Dedifferentiated amniotic fluid mesenchymal stem cell (primary cell): ENCODE results near the gene BAK1.
"Not testable (repeated sequence)": the region's sequence is repeated elsewhere in the genome, so short reads cannot be mapped to it uniquely, and the experiment has no call there.

Experiments used
- DNase-seq: peaks from one replicate; pipeline ENCODE4 v3.0.0-alpha.2; 2016; ENCODE audit errors: extremely low spot score

The BAK1 gene

DNA sequence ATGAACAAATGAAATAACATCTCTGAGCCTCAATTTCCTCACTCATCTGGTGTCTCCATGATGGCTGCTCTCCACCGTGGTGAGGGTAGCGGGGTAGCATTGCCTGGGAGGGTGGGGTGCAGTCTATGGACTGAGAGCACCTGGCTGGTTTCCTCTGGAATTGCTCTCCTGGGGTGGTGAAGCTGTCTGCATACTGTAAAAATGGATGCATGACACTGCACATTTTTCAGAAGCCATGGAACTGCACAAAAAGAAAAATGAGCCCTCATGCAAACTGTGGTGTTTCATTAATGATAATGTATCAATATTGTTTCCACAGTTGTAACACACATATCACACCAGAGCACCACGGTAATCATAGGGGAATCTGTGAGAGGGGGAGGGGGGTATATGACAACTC is 28.9 kb upstream of the BAK1 start:
- no peak for DNase-seq

DNA sequence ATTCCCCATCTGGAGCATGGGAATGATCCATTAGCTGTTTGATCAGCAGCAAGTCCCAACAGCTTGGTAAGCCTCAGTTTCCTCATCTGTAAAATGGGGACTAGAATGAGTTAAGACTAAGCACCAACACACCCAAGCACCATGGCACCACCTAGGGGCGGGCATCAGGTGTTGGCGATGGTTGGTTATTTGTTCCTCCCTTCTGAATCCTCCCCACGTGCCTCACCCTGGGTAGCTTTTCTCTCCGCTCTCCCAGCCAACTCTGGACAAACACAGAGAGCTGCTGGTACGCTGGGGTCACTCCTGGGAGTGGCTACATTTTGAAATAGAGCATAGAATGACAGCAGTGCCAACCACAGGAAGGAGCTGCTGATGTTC is 27.7 kb upstream of the BAK1 start:
- no peak for DNase-seq

DNA sequence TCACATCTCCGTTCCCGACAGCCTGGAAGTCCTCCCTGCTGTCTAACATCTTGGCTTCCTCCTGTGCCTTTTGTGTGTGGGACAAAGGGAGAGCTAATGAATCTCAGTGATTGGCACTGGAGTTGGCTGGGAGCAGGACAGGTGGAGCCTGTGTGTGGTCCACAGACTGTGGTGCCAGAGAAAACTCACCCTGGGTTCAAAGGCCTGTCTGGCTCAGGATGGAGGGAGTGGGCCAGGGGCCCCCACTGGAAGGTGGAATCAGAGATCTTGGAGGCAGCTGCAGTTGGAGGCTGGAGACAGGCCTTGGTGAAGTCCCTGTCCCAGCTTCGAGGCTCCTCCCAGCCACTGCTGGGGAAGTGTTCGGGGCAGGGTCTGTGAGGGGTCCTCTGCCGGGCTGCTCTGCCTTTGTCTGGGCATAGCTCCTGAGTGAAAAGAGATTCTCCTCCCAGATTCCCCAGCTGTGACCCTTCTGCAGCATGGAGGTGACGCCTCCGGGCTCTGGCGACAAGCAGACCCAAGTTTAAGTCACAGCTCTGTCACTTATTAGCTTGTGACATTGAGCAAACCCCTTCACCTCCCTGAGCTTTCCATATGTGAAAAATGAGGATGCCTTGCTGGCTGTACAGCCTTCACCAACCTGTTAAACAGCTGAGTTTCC is 27.2 kb upstream of the BAK1 start:
- DNase-seq: no peak

DNA sequence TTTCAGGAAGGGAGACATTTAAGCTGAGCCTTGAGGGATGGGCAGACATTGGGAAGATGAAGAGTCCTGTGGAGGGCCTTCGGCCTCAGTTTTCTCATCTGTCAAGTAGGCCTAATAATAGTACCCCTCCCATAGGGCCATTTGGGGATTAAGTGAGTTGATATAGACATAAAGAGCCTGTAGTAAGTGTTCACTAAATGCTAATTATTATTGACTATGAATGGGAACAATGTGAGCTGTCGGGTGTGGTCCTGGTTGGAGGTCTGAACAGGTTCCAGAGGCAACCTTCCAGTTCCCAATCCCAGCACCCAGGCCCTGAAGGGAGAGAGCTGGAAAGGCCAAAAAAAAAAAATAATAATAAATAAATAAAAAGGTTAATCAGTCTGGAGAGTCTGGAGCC is 26.6 kb upstream of the BAK1 start:
- DNase-seq: no peak

DNA sequence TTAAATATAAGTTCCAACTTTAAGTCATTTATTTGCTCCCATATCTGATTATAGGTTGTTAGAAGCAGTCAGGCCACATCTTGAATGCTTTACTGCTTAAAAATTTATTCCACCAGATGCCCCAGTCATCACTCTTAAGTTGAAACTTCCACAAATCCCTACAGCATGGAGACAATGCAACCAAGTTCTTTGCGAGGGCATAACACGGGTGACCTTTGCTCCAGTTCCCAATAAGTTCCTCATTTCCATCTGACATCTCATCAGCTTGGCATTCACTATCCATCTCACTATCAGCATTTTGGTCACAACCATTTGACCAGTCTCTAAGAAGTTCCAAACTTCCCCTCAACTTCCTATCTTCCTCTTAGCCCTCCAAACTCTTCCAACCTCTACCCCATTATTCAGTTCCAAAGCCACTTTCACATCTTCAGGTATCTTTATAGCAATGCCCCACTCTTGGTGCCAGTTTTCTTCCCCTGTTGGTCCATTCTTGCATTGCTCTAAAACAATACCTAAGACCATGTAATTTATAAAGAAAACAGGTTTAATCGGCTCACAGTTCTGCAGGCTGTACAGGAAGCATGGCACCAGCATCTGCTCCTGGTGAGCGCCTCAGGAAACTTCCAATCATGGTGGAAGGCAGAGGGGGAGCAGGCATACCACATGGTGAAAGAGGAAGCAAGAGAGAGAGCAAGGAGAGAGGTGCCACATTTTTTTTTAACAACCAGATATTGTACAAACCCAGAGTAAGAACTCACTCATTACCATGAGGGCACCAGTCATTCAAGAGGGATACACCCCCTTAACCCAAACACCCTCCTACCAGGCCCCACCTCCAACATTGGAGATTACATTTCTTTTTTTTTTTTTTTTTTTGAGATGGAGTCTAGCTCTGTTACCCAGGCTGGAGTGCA is 25.1 kb upstream of the BAK1 start:
- no peak for DNase-seq

DNA sequence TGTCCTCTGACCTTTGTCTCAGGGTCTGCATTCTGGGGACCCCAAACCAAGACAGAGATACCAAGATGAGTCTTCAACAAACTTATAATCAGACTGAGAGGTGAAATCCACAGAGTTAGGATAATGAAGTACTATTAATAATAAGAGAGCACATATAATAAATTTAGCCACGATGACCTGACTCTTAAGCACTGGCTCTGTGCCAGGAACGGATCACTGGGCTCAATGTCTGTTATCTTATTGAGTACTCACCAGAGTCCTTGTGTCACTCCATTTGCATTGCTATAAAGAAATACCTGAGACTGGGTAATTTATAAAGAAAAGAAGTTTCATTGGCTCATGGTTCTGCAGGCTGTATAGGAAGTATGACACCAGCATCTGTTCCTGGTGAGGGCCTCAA is 22.1 kb upstream of the BAK1 start:
- no peak for DNase-seq

DNA sequence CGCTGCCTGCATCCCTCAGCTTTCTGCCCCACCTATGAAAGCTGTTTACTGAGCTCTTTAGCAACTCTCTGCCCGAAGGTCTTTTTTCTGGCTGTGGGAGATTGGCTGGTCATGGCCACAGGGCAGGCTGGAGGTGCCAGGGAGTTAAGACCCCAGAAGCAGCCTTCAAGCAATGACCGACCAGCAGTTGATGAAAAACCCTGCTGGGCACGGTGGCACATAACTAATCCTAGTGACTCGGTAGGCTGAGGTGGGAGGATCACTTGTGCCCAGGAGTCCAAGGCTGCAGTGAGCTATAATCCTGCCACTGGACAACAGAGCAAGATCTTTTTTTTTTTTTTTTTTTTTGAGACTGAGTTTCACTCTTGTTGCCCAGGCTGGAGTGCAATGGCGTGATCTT is 20.7 kb upstream of the BAK1 start:
- DNase-seq: no peak

DNA sequence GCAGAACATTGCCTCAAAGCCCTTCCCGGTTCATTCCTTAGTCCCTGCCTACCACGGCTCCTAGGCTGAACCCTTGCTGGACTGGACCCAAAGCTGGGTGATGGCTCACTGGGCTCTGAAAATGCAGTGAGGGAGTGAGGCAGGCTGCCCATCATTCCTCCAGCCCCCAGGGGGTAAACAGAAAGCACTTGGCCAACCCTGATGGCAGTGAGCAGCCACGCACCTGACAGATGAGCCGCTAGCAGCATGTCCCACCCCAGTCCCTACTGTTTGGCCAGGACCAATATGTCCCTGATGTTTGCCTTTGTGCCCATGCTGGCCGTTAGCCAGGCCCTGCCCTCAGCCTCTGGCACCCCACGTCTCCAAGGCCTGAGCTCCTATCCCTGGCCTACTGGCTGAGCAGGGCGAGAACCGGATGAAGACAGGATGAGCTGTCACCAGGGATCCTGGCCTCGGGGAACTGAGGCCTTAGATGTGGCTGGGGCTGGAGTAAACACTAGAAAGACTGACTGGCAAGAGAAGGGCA is 19.4 kb upstream of the BAK1 start:
- DNase-seq: no peak

DNA sequence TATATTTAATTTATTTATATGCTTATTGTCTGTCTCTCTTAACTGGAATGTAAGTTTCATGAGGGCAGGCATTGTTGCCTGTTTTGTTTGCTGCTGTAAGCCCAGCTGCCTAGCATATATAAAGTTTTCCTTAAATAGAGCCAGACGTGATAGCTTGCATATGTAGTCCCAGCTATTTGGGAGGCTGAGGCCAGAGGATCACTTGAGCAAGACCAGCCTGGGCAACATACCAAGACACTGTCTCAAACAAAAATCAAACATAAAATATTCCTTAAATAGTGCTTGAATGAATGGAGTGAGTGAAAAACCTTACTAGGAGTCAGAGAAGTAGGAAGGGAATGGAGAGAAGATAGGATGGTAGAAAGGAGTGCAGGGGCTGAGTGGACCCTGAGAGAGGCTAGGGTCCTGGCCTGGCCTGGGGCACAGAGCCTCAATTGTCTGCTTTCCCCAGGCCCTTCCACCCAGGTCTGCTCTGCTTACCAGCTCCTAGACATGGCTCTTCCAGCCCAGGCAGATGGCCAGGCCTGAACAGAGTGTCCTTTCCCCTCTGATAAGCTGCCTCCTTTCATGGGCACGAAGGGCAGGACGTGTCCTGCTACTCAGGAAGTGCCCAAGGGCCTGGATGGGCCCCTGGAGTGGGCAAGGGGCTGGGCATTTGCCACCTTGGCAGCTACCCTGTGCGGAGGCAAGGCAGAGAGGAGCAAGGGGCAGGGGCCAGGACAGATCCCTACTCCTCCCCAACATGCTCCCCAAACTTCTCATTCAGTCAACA is 17.7 kb upstream of the BAK1 start:
- DNase-seq: no peak

DNA sequence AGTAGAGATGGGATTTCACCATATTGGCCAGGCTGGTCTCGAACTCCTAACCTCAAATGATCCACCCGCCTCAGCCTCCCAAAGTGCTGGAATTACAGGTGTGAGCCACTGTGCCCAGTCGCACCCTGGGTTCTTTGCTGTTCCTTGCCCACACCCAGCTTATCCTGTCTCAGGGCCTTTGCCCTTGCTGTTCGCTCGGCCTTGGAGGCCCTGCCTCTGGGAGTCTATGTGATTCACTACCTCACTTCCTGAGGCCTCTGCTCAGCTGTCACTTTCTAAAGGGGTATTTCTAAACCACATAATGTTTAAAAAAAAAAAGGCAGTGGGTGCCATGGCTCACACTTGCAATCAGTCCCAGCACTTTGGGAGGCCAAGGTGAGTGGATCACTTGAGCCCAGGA is 16.8 kb upstream of the BAK1 start:
- not testable (repeated sequence) for DNase-seq

DNA sequence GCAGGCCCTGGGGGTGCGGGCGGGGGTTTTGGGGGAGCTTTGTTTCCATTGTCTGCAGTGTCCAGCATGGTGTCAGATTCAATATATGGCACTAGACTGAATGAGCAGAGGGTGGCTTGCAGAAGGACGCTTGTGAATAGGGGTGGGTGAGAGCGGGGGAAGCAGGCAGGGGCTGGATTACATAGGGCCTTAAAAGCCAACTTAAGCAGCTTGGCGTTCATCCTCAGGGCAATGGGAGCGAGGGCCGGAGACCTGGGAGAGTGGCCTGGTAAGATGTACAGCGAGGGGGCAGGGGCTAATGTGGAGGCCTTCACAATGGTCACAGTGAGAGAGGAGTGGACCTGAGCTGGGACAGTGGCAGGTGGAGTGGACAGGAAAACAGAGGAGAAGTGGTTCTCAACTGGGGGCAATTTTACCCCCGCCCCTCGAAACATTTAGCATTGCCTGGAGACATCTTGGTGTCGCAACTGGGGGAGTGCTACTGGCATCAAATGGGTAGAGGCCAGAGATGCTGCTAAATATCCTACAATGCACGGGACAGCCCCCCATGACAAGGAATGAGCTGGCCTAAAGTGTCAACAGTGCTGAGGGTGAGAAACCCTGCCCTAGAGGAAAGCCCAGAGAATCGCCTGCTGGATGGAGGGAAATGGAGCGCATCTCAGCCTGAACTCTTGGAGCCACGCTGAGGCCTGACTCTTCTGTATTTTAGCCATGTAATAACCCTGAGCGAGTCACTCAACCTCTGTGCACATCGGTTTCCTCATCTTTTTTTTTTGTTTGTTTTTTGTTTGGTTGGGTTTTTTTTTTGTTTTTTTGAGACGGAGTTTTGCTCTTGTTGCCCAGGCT is 15.1 kb upstream of the BAK1 start:
- DNase-seq: no peak

DNA sequence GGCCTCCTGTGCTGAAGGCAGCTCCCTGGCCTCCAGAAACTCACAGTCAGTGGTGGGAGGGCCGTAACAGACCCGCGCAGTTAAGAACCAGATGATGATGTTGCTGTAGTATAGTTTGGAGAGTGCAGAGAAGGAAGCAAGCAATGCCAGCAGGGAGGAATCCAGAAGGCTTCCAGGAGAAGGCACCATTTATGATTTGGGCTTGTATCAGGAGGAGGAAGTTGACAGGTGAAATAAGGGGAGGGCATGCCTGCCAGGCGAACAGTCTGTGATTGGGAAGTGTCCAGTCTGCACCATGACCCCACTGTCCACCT is 13.3 kb upstream of the BAK1 start:
- no peak for DNase-seq

DNA sequence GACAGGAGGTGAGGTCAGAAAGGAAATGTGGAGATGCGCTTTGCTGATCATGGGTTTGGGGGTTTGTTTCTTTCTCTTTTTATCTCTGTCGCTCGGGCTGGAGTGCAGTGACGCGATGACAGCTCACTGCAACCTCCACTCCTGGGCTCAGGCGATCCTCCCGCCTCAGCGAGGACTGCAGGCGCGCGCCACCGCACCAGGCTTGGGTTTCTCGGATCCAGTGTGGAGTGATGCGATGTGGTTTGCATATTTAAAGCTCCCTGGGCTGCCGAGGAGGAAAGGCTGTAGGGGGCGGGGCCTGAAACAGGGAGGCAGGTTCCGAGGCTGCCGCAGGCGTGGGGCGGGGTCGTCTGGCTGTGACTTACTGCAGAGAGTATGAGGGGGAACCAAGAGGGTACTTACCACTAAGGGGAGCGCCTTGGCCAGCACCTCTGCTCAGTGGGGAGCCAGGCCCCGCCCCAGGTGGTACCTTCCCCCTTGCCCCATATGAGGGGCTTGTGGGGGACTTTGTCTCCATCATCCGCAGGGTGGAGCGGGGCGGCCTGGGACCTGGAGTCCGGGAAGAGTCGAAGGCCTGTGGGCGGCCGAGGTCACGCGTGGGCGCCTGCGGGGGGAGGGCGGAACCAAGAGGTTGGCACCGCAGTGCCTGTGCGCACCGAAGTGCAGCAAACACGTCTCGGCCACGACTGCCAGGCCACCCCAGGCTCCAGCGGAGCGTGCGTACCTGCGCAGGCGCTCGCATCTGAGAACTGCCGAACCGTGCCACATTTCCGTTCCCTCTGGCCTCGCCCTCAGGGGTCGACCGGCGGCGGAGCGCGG is 12.7 kb upstream of the BAK1 start:
- no peak for DNase-seq

DNA sequence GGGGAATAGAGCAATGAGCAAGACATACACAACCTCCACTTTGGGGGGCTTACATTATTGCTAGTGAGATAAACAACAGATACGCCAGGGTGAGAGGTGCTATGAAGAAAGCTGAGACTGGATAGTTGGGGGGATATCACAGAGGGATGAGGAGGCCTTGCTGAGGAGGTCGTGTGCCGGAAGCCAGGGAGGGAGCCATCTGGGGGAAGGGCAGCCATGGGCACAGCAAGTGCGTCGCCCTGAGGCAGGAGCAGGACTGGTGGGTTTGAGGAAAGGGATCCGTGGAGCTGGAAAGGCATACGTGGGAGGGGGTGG is 12.2 kb upstream of the BAK1 start:
- no peak for DNase-seq

DNA sequence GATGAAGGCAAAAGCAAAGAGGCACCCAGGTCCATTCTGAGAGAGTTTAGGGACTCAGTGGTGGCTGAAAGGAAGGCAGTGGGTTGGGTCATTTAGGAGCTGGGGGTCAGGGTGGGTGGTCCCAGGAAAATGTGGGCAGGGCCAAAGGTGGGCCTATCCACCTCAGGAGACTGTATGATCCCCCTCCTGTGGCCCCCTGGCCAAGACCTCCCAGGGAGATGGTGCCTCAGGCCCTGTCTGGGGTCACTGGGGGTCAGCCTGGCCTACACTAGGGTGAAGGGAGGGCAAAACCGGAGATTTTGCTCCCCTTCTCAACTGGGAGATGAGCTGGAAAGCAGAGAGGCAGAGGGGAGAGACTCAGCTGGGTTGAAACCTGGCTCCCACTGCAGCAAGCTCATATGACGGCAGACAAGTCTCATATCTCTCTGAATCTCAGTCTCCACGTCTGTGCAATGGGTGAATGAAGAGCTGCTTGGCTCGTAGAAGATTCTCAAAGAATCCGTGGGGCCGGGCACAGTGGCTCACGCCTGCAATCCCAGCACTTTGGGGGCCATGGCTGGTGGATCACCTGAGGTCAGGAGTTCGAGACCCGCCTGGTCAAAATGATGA is 11.5 kb upstream of the BAK1 start:
- no peak for DNase-seq

DNA sequence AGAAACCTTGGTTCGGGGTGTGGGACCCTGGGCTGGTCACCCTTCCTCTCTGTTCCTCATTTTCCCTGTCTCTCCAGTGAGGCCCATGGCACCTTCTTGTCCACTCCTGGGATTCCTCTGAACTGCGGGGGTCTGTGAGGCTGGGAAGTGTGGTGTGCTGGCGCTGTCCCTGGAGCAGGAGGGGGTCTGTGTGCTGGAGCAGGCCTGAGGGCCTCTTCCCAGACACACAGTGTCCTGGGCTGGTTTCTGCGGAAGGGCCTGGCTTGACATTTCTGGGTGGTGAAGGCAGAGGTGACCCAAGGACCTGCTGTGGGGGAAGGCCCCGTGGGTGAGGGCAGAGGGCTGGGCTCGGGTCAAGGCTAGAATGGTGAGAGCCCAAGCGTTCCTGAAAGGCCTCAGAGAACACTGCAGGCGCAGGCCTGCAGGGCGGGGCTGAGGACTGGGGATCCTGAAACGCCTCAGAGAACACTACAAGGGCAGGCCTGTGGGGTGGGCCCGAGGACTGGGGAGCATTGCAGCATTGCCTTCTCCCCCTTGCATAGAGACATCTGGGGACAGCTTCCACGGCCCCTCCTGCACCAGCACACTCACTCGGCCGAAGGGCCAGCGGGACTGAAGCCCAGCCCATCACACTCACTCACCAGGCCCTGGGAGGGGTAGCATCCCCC is 10.6 kb upstream of the BAK1 start:
- DNase-seq: no peak

DNA sequence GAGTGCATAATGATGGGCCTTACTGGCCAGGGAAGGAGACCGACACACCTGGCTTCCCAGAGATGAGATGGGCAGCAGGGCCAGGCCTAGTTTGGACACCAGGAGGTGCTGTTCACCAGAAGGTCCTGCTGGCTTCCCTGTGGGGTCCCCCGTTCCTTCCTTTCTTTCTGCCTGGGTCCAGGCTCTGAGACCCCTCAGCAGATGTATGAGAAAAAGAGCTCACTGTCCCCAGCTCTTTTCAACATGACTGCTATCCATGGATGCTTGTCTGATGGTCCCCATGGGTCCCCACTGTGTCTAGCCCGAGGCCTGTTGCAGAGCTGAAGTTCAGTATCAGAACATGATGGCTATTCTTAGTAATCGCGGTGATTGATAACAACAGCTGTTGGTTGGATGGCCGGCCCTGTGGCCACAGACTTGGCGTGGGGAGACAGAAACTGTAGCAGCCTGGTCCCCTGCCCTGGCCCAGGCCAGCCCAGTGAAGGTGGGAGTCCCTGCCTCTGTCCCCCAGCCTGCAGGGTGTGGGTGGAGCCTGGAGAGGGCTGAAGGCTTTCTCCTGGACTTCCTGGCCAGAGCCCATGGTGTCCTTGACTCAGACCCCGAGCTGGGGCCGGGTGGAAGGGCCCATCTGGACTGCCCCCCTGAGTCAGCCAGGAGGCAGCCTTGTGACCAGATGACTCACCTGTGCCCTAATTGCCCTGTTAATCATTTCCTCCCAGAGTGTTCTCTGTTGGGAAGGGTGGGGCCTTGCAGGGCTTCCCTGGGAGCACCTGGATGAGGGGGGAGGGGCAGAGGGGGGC is 9.9 kb upstream of the BAK1 start:
- DNase-seq: peak; percentile 45

DNA sequence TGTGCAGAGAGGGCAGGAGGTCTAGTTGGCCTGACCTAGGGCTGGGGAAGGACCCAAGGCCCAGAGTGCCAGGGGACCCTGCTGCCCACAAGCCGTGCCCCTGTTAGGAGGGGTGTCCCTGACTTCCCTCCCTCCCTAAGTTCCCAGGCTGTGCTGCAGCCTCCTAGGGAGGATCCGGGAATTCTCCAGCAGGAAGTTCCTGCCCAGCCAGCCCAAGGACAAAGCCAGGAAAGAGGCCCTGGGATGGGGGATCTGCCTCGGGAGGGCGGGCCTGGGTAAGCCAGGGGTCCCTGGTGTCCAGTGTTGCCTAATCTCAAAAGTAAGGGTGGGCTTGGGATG is 9.3 kb upstream of the BAK1 start:
- DNase-seq: no peak

DNA sequence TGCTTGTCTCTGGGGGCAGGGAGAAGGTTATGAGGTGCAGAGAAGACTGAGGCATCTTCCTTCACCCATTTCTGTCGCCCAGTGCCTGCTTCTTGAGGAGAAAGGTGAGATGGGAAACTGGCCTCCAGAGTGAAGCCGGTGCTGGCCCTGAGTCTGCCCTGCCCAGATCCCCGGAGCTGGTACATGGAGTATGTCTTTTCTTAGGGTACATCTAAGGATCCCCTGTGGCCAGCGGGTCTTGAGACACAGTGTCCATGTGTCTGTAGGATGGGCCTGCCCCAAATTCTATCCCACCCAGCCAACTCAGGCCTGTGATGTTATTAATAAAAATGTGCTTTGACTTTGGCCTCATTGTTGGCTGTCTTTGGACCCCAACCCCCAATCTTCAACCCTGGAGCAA is 8.8 kb upstream of the BAK1 start:
- DNase-seq: no peak
